GM12878 (cell line): Measurements from ENCODE around the gene PREX1.

ENCODE experiments used
- CHD4 ChIP-seq: fragments of 200-600 bp; sonication (generic); IDR thresholded peaks from 2 replicates; pipeline ENCODE4 v1.6.1; 2016; ENCODE audit warnings: mild to moderate bottlenecking
- CREB1 ChIP-seq: IDR thresholded peaks from 2 replicates; pipeline ENCODE4 v1.6.1; 2012; ENCODE audit warnings: low read depth, mild to moderate bottlenecking, inconsistent platforms
- EED ChIP-seq: sonication (generic); IDR thresholded peaks from 2 replicates; pipeline ENCODE4 v1.6.1; 2016; ENCODE audit warnings: antibody characterized with exemption, low read depth
- ESRRA ChIP-seq: IDR thresholded peaks from 2 replicates; pipeline ENCODE4 v1.6.1; 2012; ENCODE audit warnings: mild to moderate bottlenecking, low read length, improper control_type of control experiment
- EZH2 ChIP-seq: IDR thresholded peaks from 2 replicates; pipeline ENCODE4 v1.6.1; 2012; ENCODE audit warnings: low read depth, mild to moderate bottlenecking, control low read depth, inconsistent platforms, low read length, borderline replicate concordance; ENCODE audit not compliant: control insufficient read depth
- MAX ChIP-seq: IDR thresholded peaks from 2 replicates; pipeline ENCODE4 v1.6.1; 2012; ENCODE audit warnings: low read depth, low read length, improper control_type of control experiment
- POLR2A ChIP-seq: IDR thresholded peaks from 2 replicates; pipeline ENCODE4 v1.6.1; 2011; ENCODE audit warnings: low read depth, mild to moderate bottlenecking, low read length
- RAD21 ChIP-seq: IDR thresholded peaks from 2 replicates; pipeline ENCODE4 v1.6.1; 2011; ENCODE audit warnings: mild to moderate bottlenecking, low read depth, low read length, moderate library complexity; ENCODE audit not compliant: insufficient read depth
- RAD51 ChIP-seq: fragments of 450-650 bp; IDR thresholded peaks from 2 replicates; pipeline ENCODE4 v1.6.1; 2016; ENCODE audit warnings: moderate library complexity, mild to moderate bottlenecking, inconsistent platforms
- TARDBP ChIP-seq: IDR thresholded peaks from 2 replicates; pipeline ENCODE4 v1.6.1; 2016; ENCODE audit warnings: borderline replicate concordance

GRCh38 chr20:48802216-48802615 lies 25.6 kb downstream of the PREX1 start:
- no peak for TF ChIP-seq POLR2A
- no peak for TF ChIP-seq MAX
- no peak for TF ChIP-seq RAD21
- no peak for TF ChIP-seq CHD4
- TF ChIP-seq ESRRA, result no peak
- TF ChIP-seq EZH2, result no peak
- no peak for TF ChIP-seq EED
- no peak for TF ChIP-seq CREB1
- no peak for TF ChIP-seq TARDBP
- TF ChIP-seq RAD51, result no peak
